Stimulated activated CD8-positive, alpha-beta memory T cell treated with anti-CD3 and anti-CD28 coated beads, Interleukin-12 subunit alpha, Interleukin-12 subunit beta, amount 100 ng/mL, for 24 hours (primary cell): ENCODE data around the gene SYT2.

ENCODE experiments used
- DNase-seq: peaks from one replicate; pipeline ENCODE4 v3.0.0-alpha.2; 2020; ENCODE audit errors: extremely low read depth

Gene SYT2

DNA sequence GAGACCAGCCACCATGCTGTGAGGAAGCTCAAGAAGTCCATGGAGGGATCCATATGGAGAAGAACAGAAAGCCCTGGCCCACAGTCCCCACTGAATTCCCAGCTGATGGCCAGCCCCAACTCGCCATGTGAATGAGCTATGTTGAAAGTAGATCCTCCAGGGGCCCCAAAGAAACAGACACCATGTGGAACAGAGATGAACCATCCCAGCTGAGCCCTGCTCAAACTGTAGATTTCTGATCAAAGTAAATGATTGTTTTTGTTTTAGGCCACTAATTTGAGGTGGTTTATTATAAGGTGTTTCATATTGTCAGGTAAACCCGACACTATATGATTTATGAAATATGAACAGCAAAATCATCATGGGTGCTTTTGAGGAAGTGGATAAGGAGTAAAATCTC is 32.8 kb downstream of the SYT2 start:
- no peak for DNase-seq

DNA sequence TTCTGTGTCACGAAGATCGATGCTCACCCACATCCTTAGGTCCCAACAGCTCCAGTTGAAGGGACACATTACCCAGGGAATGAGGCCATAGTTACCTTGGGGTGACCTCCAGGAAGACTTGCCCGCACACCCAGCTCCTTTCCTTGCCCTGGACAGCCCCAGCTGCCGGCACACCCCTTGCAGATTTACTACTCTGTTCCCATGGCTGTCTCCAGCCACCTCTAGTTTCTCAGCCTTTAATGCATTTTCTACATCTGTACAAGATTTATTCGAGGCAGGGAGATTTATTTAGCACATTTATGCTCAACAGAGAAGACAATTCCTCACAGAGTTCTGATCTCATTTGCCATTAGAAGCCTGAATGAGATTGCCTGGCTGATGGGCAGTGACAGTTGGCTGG is 36.7 kb downstream of the SYT2 start:
- no peak for DNase-seq

DNA sequence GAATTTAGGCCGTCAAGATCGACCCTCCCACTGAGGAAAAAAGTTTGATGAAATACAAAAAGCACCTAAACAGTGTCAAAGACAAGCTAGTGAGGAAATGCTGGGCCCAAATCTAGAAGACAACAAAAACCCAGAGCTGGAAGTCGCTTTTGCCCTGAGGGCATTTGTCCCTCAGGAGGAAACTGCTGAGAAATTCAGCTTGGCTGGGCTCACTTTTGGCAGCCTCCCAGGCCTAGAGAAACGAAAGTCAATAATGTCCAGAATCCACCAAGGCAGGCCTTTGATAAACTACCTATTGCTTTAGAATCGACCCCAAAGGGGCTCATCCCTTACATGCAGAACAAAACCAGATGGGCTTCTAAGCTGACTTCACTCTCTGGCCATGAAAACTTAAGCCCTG is 38.9 kb downstream of the SYT2 start:
- no peak for DNase-seq

DNA sequence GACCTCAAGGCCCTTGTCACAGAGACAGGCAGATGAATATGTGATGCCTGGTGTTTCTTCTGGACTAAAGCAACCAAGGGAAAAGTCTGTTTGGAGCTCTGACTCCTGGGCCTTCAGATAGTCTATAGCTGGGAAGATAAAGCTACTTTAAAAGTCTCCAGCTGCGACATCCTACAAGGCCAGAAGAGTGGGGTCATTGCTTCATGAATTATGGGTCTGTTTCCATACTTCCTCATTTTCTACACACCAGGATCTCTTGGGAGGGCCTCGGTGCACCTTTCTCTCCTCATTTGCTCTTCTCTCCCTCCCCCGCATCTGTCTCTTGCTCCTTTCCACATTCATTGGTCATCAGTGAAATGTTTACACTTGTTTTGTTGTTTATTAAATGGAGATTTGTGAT is 44.8 kb downstream of the SYT2 start:
- no peak for DNase-seq

DNA sequence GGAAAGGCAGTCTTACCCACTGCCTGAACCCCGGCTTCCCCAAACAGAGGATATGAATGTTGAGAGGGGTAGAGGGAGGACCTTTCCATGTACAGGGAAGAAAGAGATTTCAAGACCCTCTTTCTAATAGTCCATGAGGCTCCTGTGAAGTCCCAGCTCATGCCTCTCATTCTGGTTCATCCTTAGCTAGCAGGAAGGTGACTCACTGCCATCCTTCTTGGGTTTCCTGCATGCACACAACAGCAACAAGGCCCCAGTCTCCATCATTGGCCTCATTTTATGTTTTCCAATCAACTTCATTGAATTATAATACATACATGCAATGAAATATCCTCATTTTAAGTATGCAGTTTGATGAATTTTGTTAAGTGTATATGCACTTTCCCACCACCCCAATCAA is 46.2 kb downstream of the SYT2 start:
- DNase-seq = no peak

DNA sequence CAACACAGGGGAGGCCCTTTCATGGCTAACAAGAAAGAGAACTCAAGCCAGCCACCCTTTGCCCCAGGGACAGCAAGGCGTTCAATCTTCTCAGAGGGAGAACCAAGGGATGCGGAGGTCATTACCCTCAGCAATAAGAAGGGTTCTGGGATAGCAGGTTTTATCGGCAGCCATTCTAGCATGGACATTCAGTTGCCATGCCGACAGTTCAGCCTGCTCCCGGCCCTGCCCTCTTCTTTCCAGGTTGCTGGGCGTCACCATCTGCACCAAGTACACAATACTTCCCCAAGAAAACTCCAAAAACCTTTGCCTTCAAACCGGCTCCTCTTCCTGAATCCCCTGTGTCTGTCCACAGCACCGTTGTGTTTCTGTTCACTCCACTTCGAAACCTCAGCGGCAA is 47.1 kb downstream of the SYT2 start:
- DNase-seq = no peak

DNA sequence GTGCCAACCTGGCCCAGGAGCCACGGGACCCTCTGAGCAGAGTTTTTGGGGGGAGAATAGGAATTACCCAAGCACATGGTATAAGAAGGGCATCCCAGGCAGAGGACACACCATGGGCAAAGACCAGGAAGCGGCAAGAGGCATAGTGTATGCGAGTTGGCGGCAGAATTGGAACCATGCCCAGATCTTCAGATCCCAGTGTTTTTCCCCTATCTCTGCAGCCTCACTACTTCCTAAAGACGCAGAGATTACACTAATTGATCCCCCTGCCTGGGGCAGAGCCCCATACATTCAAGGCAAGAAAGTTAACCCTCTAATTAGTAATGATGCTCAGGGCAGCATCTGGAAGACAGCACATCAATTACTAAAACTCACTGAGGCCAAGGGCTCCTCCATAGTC is 48.2 kb downstream of the SYT2 start:
- no peak for DNase-seq

DNA sequence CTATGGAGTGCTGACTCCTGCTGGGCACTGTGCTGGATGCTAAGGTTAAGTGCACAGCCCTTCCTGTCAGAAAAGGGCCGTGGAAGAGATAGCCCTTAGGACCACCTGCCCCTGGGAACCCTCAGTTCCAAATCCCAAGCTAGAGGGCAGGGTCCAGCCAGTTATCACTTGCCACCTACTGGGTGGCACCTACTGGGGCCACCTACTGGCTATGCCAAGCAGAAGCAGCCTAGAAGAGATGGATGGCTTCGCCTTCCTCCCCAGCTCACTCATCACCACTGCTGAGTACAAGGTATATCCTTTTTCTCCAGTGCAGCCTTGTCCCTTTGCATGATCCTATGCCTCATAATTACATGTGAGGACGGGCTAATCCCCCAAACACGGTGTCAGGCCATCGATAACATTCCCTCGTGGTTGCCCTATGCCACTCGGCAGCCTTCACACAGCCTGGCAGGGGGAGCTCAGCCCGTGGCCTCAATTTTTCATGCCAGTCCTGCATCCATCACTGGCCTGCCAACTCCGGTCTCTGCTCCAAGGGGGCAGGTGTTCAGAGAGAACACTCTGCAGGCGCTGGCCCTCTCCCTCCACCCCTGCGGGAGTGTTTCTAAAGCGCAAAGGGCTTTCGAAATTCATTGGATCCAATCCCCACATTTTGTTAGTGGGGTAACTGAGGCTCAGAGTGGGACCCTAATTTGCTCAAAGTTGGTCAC is 49.0 kb downstream of the SYT2 start:
- no peak for DNase-seq

DNA sequence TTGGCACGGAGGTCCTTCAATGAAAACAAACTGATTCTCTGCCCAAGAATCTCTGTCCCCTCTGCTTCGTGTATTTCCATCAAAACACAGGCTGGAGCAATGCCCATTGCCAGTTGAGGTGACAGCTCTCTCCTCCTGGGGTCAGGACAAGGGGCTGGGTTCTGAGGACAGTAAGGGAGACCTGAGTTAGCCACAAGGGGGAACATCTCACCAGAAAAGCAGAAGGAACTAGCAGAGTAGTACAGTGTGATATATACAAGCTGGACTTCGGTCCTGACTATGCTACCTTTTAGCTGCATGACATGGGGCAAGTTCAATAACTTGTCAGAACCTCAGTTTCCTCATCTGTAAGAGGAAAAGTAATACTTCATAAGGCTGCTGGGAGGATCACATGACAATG is 50.3 kb downstream of the SYT2 start:
- DNase-seq = no peak

DNA sequence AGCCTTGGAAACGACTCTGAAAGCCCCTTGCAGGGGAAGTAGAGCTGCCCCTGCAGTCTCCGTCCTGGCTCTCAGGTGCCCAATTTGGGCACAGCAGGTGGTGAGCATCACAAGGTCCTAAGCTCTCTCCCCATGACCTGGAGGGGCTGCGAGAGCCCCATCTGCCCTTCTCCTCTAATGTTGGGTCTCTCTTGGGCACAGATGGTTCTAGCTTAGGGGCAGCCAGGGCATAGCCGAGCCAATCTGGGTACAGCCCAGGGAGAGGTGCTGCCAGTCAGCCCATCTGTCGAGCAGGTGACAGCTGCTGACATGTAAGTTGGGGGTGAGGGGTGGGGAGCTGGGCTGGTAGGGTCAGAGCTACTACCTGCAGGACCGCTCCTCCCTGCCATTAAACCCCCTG is 50.7 kb downstream of the SYT2 start:
- DNase-seq = no peak

DNA sequence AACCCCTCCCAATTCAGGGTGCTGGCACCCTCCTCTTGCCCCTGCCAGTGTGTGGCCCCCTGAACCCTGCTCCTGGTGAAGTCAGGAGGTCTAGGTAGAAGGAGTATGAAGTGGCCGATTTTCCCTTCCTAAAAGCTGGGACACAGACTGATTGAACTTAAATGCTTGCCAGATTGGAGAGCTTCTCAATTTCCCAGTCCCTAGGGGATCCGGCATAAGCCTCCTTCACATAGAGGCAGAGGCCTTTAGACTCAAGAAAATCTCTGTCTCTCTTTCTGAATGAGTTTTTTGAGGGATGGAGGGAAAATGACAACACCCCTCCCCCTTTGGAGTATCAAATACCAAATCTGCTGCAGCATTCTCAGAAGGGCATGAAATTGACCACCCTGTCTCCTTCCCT is 51.5 kb downstream of the SYT2 start:
- no peak for DNase-seq

DNA sequence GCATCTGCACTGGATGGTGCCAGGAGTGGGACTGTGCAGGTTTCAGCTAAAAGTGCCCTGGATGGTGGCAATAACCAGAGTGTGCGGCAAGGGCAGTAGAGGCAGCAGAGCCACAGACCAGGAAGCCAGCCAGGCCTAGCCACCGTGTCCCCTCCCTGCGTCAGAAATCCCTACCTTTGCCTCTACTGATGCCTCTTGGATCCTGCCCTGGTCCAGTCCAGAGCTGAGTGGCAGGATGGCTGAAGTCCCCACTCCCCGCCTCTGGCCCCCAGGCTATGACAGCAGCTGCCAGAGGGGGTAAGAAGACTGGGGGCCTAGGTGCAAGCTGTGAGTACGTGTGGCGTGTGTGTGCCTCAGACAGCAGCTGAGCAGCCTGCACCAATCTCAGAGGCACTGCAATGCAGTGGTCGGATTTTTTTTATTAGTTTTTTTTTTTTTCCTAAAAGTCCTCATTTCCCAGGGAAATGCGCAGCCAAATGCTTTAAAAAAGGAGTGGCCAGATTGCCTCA is 51.9 kb downstream of the SYT2 start:
- DNase-seq = no peak

DNA sequence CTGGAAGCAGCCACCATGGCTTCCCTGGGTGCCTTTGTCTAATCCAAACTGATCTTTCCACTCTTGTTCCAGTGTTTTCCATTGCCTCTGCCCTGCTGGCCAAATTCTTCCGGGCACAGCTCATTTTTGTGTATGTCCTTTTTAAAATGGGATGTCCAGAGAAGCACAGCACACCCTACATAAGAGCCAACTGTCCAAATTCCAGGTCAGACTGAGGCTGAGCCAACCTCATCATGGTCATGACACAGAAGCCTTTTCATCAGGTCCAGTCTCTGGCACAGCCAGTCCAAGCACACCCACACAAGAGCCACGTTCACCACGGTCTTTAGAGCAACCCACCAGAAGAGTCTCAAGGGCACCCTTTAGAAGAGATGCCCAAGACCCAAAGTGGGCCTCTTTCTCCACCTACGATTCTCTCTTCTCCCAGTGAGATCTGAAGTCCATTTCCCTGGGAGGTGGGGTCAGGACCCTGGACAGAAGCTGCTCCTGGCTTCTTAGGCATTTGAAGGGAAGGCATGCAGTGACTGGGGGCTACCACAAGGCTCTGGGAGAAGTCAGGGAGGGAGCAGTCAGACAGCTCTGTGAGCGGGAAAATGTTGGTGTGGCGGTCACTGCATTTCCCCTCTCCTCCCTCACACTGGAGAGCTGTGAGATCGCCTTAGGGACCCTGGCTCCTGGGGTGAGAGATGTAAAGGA is 53.2 kb downstream of the SYT2 start:
- DNase-seq = no peak

DNA sequence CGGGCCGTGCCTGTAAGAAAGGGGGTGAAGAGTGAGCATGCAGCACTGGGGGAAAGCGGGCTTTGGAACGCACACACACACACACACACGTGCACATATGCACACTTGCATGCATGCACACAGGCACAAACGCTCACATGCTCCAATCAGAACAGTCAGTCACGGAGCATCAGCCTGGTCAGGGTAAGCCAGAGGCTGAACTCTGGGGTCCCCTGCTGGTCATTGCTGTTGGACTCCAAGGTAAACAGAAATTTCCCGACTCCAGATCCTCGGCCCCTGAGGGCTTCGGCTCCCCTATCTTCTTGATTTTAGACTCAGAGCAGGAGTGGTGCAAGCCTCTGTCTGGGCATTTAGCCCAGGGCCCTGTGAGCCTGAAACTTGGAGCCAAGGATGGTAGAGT is 54.2 kb downstream of the SYT2 start:
- no peak for DNase-seq

DNA sequence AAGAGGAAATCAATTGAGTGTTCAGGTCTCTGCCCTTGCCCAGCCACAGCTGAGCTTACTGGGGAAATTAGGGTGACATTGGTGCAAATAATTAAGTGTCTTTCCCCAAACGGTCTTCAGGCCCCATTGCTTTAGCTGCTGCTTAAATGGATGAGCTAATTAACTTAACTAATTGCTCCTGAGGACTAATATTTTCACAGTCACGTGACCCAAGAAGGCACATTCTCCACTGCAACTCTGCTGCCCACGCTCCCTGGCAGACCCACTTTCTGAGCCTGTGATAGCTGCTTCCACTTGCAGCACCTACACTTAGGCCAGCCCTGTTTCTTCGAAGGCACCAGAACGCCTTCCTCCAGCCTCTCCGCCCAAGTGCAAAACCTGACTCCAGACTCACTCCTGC is 56.2 kb downstream of the SYT2 start:
- no peak for DNase-seq

DNA sequence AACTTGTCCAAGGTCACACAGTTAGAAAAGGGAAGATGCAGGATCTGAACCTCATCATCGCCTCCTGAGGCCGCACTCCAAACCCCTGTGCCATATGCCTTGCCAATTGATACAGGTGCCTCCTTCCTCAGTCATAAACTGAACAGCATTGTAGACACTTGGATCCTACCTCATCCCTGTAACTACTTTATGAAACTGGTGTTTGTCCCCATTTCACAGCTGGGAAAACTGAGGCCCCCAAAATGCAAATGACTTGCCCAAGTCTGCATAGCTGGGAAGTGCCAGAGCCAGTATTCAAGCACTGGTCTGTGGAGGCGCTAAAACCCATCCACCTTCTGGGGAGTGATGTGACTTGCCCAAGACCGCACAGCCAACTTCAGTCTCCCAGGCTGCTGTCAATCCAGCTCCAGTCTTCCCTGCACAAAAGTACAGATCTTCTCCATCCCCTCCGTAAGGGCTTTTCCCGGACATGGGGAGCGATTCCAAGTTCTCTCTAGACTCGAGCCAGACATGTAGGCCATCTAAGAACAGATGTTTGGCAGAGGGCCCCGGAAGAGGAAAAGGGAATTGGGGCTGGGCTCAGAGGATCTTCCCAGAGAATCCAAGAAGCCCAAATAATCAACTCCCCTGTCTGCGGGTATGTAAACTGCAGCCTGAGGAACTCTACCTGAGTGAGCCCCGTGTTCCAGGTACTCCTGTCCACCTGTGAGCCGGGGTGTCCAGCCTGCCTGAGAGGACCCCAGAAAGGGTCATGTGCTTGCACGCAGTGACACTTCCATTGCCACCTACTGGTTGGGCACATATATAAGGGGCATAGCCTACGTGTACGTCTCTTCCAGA is 60.5 kb downstream of the SYT2 start:
- no peak for DNase-seq

DNA sequence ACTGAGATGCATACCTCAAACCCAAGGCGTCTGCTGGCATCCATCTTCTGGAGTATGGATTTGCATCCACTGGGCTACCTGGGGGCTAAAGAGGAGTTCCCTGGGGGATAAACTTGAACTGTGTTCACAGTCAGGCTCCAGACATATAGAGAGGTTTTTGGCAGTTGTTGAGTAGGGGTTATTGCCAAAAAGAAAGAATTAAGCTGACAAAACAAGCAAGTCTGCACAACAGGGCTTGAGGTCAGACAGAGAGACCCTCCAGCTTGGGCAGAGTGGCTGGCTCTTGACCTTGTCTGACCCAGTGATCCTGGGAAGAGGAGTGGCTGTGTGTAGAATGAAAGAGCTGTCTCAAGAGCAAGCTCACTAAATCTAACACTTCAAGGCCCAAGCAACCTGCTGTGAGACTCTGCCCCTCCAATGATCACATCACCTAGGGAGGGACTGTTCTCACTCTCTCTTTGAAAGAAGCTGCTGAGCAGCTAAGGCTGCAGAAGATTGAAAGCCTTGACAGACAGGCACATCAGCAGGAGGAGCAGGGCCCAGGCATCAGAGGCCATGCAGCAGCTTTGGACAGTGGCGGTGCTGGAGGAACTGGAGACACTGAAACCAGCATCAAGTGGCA is 61.5 kb downstream of the SYT2 start:
- no peak for DNase-seq

DNA sequence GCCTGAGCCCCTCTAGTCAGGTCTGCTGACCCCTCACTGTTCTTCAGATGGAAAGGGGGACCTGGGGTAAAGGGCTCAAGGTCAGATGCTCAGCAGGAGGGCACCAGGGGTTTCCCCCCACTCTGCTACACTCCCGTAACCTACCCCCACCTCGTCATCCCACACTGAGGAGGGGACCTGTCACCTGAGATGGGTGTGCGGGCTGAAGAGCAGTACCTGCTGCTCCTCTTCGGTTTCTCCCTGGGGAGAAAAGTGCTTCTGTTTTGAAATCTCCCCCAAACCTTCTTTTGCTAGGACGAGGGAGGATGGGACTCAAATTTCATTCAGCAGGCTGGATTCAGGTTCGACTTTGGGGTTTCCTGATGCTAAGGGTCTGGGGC is 65.2 kb downstream of the SYT2 start:
- no peak for DNase-seq

DNA sequence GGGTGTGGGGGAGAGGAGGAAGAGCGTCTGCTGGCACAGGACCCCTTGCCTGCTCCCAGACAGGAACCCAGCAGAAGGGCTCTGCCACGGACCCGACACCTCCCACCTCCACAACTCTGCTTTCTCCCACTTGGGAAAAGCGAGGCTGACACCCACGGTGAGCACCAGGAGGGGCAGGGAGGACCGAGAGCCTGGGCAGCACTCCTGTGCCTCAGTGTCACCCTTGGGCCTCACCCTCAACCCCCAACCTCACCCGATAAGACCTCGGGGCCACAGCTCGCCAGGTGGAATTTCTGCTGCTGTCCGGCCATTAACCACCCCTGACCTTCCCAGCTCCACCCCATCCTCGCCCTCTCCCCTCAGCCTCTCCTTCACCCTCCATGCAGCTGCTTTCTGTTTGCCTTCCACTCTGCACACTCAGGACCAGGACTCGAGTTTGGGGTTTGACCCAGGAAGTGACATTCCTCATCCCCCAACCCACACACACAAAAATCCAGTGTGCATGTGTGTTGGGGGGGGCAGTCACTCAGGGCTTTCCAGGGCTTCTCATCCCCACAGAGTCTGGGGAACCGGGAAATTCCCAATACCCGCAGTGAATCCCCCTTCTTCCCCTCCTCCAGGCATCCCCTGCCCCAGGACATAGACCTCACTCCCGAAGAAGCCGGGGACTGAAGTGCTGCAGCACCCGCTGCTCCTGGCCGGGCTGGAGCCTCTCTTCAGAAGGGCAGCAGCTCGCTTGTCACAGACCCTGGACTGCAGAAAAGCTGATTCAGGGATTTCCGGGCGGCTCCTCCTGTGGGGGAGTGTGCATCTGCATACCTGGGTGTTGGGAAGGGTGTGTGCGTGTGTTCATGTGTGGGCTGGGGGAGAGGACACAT is 65.8 kb downstream of the SYT2 start:
- DNase-seq = no peak

DNA sequence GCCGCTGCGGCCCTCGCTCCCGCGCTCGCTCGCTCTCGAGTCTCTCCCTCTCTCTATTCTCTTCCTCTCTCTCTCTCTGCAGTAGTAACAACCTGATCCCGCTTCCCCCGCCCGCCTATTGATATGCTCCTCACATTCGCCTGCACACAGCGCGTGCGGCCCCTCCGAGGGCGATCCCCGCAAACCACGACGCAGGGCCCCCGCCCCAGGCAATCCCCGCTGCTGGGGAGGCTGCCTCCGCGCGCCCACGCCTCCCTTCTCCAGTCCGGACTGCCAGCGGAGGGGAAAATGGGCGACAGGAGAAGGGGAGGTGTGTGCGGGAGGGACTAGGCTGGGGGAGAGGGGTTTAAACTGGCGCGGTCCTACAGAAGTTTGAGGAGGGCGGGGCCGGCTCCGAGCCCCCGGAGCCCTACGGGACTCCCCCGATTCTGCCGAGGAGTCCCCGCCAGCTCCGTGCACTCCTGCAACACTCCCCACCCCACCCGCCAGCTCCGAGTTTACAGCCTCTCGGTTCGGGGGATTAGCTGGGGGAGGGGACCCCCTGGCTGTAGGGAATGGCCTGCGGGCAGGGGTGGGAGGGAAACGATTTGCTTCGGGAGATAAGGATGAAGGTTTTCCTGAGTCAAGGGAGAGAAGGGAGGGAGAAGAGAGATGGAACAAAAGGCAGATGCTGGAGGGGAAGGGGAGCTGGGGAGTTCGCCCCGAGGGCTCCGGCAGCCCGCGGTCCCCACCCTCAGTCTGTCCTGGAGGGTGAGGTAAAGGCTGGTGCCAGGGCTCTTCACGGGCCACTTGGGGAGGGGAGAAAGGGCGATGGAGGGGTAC is 66.6 kb downstream of the SYT2 start:
- DNase-seq = no peak
